ENCODE measurements around the gene GATAD2A. TPM values are rescaled to one million over a fixed set of nuclear protein-coding genes. Genes with fewer than 3 reads are reported as not detected.
A peak's percentile ranks its signal among the peaks of the same experiment; 100 is the strongest.

The GATAD2A gene
- total RNA-seq, 4 donors from 2014 or later, result 67.8 to 99.9 (median 79.8) TPM

GRCh38 chr19:19444681-19445155 lies 39.2 kb downstream of the GATAD2A start:
- Histone ChIP-seq H3K27ac (peak overlapping the region; percentile 1 to 59 (median 16)), H3K4me1 (peaks cover 0 to 27% (median 13%) of the 10 kb centered on the region in 4 donors), H3K4me3 (no peak overlapping the region), H3K9me3 (no peaks in the 10 kb centered on the region), H3K27me3 (no peaks in the 10 kb centered on the region), H3K36me3 (no peaks in the 10 kb centered on the region)
- peak in 2 of 3 donors; percentile 50 to 52 for DNase-seq
- TF ChIP-seq CTCF (IDR thresholded peaks at IDR 0.05), result no peak
- no peak for TF ChIP-seq POLR2A (IDR thresholded peaks at IDR 0.05)

- H3K27ac ChIP-seq, result peak overlapping the region in 1 of 4 donors; percentile 59
- no peaks in the 10 kb centered on the region for H3K9me3 ChIP-seq
- H3K27me3 ChIP-seq, result no peaks in the 10 kb centered on the region
- H3K4me3 ChIP-seq, result no peak overlapping the region
- no peak for TF ChIP-seq CTCF (IDR thresholded peaks at IDR 0.05)
- H3K36me3 ChIP-seq, result no peaks in the 10 kb centered on the region
- H3K4me1 ChIP-seq, result peaks cover 0 to 27% (median 13%) of the 10 kb centered on the region in 4 donors
- no peak for DNase-seq
Observed at GRCh38 chr19:19445288-19445687, 39.8 kb downstream of the GATAD2A start.

GRCh38 chr19:19445911-19446361 lies 40.5 kb downstream of the GATAD2A start:
- Histone ChIP-seq H3K27ac (peak overlapping the region in 1 of 4 donors; percentile 21), H3K9me3 (no peaks in the 10 kb centered on the region), H3K4me3 (no peak overlapping the region), H3K36me3 (no peaks in the 10 kb centered on the region), H3K4me1 (peaks cover 0 to 29% (median 14%) of the 10 kb centered on the region in 4 donors), H3K27me3 (no peaks in the 10 kb centered on the region)
- peak in 1 of 3 donors; percentile 18 for DNase-seq
- no peak for TF ChIP-seq CTCF (IDR thresholded peaks at IDR 0.05)
- TF ChIP-seq POLR2A (IDR thresholded peaks at IDR 0.05), result no peak

GRCh38 chr19:19446655-19447437 lies 41.4 kb downstream of the GATAD2A start:
- Histone ChIP-seq H3K27me3 (no peaks in the 10 kb centered on the region), H3K36me3 (no peaks in the 10 kb centered on the region), H3K4me3 (no peak overlapping the region), H3K9me3 (no peaks in the 10 kb centered on the region), H3K27ac (peak overlapping the region in 1 of 4 donors; percentile 30), H3K4me1 (peaks cover 0 to 38% (median 14%) of the 10 kb centered on the region in 4 donors)
- no peak for TF ChIP-seq CTCF (IDR thresholded peaks at IDR 0.05)
- TF ChIP-seq POLR2A (IDR thresholded peaks at IDR 0.05), result no peak
- peak in 1 of 3 donors; percentile 11 for DNase-seq

GRCh38 chr19:19447536-19448237 lies 42.2 kb downstream of the GATAD2A start:
- Histone ChIP-seq H3K27me3 (no peaks in the 10 kb centered on the region), H3K27ac (peak overlapping the region in 1 of 4 donors; percentile 30), H3K4me1 (peaks cover 0 to 46% (median 14%) of the 10 kb centered on the region in 4 donors), H3K9me3 (no peaks in the 10 kb centered on the region), H3K4me3 (no peak overlapping the region), H3K36me3 (no peaks in the 10 kb centered on the region)
- peak in 1 of 3 donors; percentile 24 for DNase-seq
- TF ChIP-seq POLR2A (IDR thresholded peaks at IDR 0.05) (no peak), CTCF (IDR thresholded peaks at IDR 0.05) (no peak)

Measured in Peyer's patch (tissue), 4 donors.